Keratinocyte (primary cell): ENCODE results near the gene CADM2. TPM values are rescaled to one million over a fixed set of nuclear protein-coding genes. Genes with fewer than 3 reads are reported as not detected.

ENCODE experiments used
- DNase-seq: peaks from one replicate; pipeline ENCODE4 v3.0.0-alpha.2; 2011; ENCODE audit warnings: low read depth, missing footprints, low spot score
- FAIRE-seq: peaks from 2 replicates; lab custom pipeline; 2011; peaks lifted over from hg19 to GRCh38; lab: Jason Lieb, UNC
- H2AFZ ChIP-seq: 2 replicates; pipeline ENCODE4 v1.6.0; 2012; ENCODE audit warnings: low read length, control low read depth, inconsistent platforms; ENCODE audit not compliant: control insufficient read depth
- H3K27ac ChIP-seq: 2 replicates; pipeline ENCODE4 v1.5.1; 2011; ENCODE audit warnings: low read length; ENCODE audit not compliant: control insufficient read depth, insufficient read depth
- H3K27me3 ChIP-seq: 3 replicates; pipeline ENCODE4 v1.6.0; 2011; ENCODE audit warnings: low read length; ENCODE audit not compliant: control insufficient read depth, insufficient read depth; ENCODE audit errors: extremely low read depth
- H3K36me3 ChIP-seq, 2 experiments: 2 replicates in 1 of 2; 3 replicates in 1 of 2; pipeline ENCODE4 v1.5.1; 2011; ENCODE audit warnings: low read length in 2 of 2, mild to moderate bottlenecking in 1 of 2; ENCODE audit not compliant: control insufficient read depth in 2 of 2, insufficient read depth in 2 of 2; ENCODE audit errors: extremely low read depth in 1 of 2
- H3K4me1 ChIP-seq: 3 replicates; pipeline ENCODE4 v1.5.1; 2011; ENCODE audit warnings: low read length; ENCODE audit not compliant: control insufficient read depth, insufficient read depth; ENCODE audit errors: extremely low read depth
- H3K4me2 ChIP-seq: 3 replicates; pipeline ENCODE4 v1.6.0; 2011; ENCODE audit warnings: low read depth, low read length; ENCODE audit not compliant: control insufficient read depth, insufficient read depth; ENCODE audit errors: extremely low read depth
- H3K4me3 ChIP-seq, 3 experiments: fragments of 200-600 bp in 1 of 3; sonication (generic) in 1 of 3; 2 replicates in 2 of 3; 3 replicates in 1 of 3; pipeline ENCODE4 v1.5.1; 2011 to 2016; ENCODE audit warnings: low read length in 3 of 3, mild to moderate bottlenecking in 3 of 3, control low read depth in 2 of 3, inconsistent platforms in 1 of 3, low read depth in 1 of 3, mixed read lengths in 1 of 3, mixed run types in 1 of 3, moderate library complexity in 1 of 3; ENCODE audit not compliant: control insufficient read depth in 2 of 3, insufficient read depth in 2 of 3; ENCODE audit errors: extremely low read depth in 1 of 3
- H3K79me2 ChIP-seq: 2 replicates; pipeline ENCODE4 v1.6.0; 2012; ENCODE audit warnings: low read length; ENCODE audit not compliant: control insufficient read depth, insufficient read depth
- H3K9ac ChIP-seq: 3 replicates; pipeline ENCODE4 v1.6.0; 2011; ENCODE audit warnings: low read length; ENCODE audit not compliant: control insufficient read depth, insufficient read depth; ENCODE audit errors: extremely low read depth
- H3K9me1 ChIP-seq: 3 replicates; pipeline ENCODE4 v1.6.0; 2011; ENCODE audit warnings: low read length; ENCODE audit not compliant: control insufficient read depth, insufficient read depth; ENCODE audit errors: extremely low read depth
- H3K9me3 ChIP-seq: 2 replicates; pipeline ENCODE4 v1.5.1; 2012; ENCODE audit warnings: low read depth, low read length; ENCODE audit not compliant: control insufficient read depth
- H4K20me1 ChIP-seq: 3 replicates; pipeline ENCODE4 v1.6.0; 2011; ENCODE audit warnings: low read length; ENCODE audit not compliant: control insufficient read depth, insufficient read depth; ENCODE audit errors: extremely low read depth
- EZH2 ChIP-seq: IDR thresholded peaks from one replicate; pipeline ENCODE4 v1.6.1; 2012; ENCODE audit warnings: inconsistent platforms, mild to moderate bottlenecking, low read length, moderate library complexity
- dilution Hi-C: fragments of 300-500 bp; cut with MboI; formaldehyde crosslinking; loops from one replicate; pipeline ENCODE4 v1.7.0; 2020; ENCODE audit warnings: low sequenced_read_pairs; ENCODE audit not compliant: extremely low pct_ligation_motif_present
- polyA plus RNA-seq, 5 experiments: library from polyadenylated mRNA; depleted of rRNA in 3 of 5; stranded (reverse) in 3 of 5; stranded (forward) in 1 of 5; unstranded in 1 of 5; fragments of >200 nt; gene quantifications; 1 replicate in 1 of 5; 2 replicates in 3 of 5; 3 replicates in 1 of 5; pipeline versions ENCODE4 v1.2.1 to v1.2.3, GENCODE V29; 2011 to 2012; ENCODE audit warnings: missing spikeins in 2 of 5, low read depth in 1 of 5, low replicate concordance in 1 of 5
- TF ChIP-seq, protein P1 (sequence below), 3 experiments: IDR thresholded peaks in 1 of 3; conservative IDR thresholded peaks in 1 of 3; optimal IDR thresholded peaks in 1 of 3; 2 replicates in 2 of 3; 3 replicates in 1 of 3; pipeline versions ENCODE3 to v1.5.1; 2011; ENCODE audit warnings: low read length in 3 of 3, mild to moderate bottlenecking in 3 of 3, moderate library complexity in 2 of 3, control low read depth in 1 of 3, inconsistent platforms in 1 of 3; ENCODE audit not compliant: insufficient read depth in 2 of 3; ENCODE audit errors: extremely low read depth in 1 of 3

The CADM2 gene
- polyA plus RNA-seq, 1 donor (not counting 4 experiments of a cell fraction or from before 2014, with no cell fraction given) = not detected

DNA sequence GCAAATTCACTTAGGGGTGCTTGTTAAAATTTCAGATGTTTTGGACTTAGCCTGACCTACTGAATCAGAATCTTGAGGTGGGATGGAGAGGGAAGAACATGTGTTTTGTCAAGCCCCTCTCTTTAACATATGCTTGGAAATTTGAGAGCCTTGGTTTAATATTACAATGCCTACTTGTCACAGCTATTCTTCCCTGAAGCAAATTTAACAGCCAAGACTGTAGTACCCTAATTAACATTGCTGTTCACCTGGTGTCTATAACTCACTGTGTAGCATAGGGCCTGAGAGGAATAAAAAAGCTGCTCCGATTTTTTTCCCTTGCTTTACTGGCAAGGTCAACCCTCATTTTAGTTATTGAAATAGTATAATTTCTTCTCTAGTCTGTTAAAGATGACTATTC, 880.1 kb downstream of the CADM2 start:
- dilution Hi-C loops = no loop called here
- FAIRE-seq (no peak), DNase-seq (no peak)
- no peaks in the 10 kb centered on the region for H3K4me1 ChIP-seq
- no peak overlapping the region for H3K4me3 ChIP-seq
- H3K4me2 ChIP-seq = no peak overlapping the region
- no peaks in the 10 kb centered on the region for H3K9me3 ChIP-seq
- H3K36me3 ChIP-seq = no peaks in the 10 kb centered on the region
- TF ChIP-seq EZH2 = no peak
- TF ChIP-seq, protein P1, sequence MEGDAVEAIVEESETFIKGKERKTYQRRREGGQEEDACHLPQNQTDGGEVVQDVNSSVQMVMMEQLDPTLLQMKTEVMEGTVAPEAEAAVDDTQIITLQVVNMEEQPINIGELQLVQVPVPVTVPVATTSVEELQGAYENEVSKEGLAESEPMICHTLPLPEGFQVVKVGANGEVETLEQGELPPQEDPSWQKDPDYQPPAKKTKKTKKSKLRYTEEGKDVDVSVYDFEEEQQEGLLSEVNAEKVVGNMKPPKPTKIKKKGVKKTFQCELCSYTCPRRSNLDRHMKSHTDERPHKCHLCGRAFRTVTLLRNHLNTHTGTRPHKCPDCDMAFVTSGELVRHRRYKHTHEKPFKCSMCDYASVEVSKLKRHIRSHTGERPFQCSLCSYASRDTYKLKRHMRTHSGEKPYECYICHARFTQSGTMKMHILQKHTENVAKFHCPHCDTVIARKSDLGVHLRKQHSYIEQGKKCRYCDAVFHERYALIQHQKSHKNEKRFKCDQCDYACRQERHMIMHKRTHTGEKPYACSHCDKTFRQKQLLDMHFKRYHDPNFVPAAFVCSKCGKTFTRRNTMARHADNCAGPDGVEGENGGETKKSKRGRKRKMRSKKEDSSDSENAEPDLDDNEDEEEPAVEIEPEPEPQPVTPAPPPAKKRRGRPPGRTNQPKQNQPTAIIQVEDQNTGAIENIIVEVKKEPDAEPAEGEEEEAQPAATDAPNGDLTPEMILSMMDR (optimal IDR thresholded peaks at IDR 0.05 in 1 of 3, IDR thresholded peaks at IDR 0.05 in 1 of 3, conservative IDR thresholded peaks at IDR 0.05 in 1 of 3; ENCODE audit: extremely low read depth in 1 of 3, insufficient read depth in 2 of 3, low read length in 3 of 3) = no peak
- H3K9ac ChIP-seq = no peak overlapping the region
- H3K27me3 ChIP-seq = no peaks in the 10 kb centered on the region
- H3K27ac ChIP-seq = no peak overlapping the region
- H3K79me2 ChIP-seq = no peaks in the 10 kb centered on the region
- H4K20me1 ChIP-seq = no peaks in the 10 kb centered on the region
- no peaks in the 10 kb centered on the region for H3K9me1 ChIP-seq
- H2AFZ ChIP-seq = no peak overlapping the region

GRCh38 chr3:85842081-85842480, 883.3 kb downstream of the CADM2 start:
- TF ChIP-seq EZH2 = no peak
- DNase-seq = no peak
- no peak for FAIRE-seq
- Histone ChIP-seq H3K36me3 (no peaks in the 10 kb centered on the region), H4K20me1 (no peaks in the 10 kb centered on the region), H3K27me3 (no peaks in the 10 kb centered on the region), H3K9me3 (no peaks in the 10 kb centered on the region), H3K9ac (no peak overlapping the region), H3K79me2 (no peaks in the 10 kb centered on the region), H3K4me3 (no peak overlapping the region), H3K9me1 (no peaks in the 10 kb centered on the region), H2AFZ (no peak overlapping the region), H3K4me2 (no peak overlapping the region), H3K27ac (no peak overlapping the region), H3K4me1 (no peaks in the 10 kb centered on the region)
- dilution Hi-C loops = no loop called here

- no peaks in the 10 kb centered on the region for H3K9me1 ChIP-seq
- no peaks in the 10 kb centered on the region for H3K9me3 ChIP-seq
- H4K20me1 ChIP-seq = no peaks in the 10 kb centered on the region
- H3K4me2 ChIP-seq = no peak overlapping the region
- no peaks in the 10 kb centered on the region for H3K27me3 ChIP-seq
- H2AFZ ChIP-seq = no peak overlapping the region
- no peak overlapping the region for H3K27ac ChIP-seq
- FAIRE-seq (no peak), DNase-seq (no peak)
- no peak overlapping the region for H3K4me3 ChIP-seq
- no peaks in the 10 kb centered on the region for H3K36me3 ChIP-seq
- H3K79me2 ChIP-seq = no peaks in the 10 kb centered on the region
- no peak for TF ChIP-seq EZH2
- TF ChIP-seq, protein P1 (optimal IDR thresholded peaks at IDR 0.05 in 1 of 3, IDR thresholded peaks at IDR 0.05 in 1 of 3, conservative IDR thresholded peaks at IDR 0.05 in 1 of 3; ENCODE audit: extremely low read depth in 1 of 3, insufficient read depth in 2 of 3, low read length in 3 of 3) = no peak
- no peak overlapping the region for H3K9ac ChIP-seq
- dilution Hi-C loops = no loop called here
- no peaks in the 10 kb centered on the region for H3K4me1 ChIP-seq
Observed at GRCh38 chr3:85846940-85847339, 888.2 kb downstream of the CADM2 start.
